Kidney (tissue), 14 donors: Measurements from ENCODE around the gene CCNL2. TPM values are rescaled to one million over a fixed set of nuclear protein-coding genes. Genes with fewer than 3 reads are reported as not detected.

ENCODE experiments used
- DNase-seq, 5 donors: peaks; one replicate each; pipeline ENCODE4 v3.0.0-alpha.2; 2013 to 2020
- FAIRE-seq: peaks from 2 replicates; lab custom pipeline; 2012; peaks lifted over from hg19 to GRCh38; lab: Jason Lieb, UNC
- H3K27ac ChIP-seq, 2 donors: one replicate each; pipeline ENCODE4 v1.7.0; 2013; ENCODE audit warnings: low read depth in 2 of 2, low read length in 2 of 2, inconsistent platforms in 1 of 2
- H3K27me3 ChIP-seq: one replicate; pipeline ENCODE4 v1.7.1; 2013; ENCODE audit warnings: low read length, inconsistent platforms; ENCODE audit not compliant: control insufficient read depth, insufficient read depth
- H3K36me3 ChIP-seq, 3 donors: one replicate each; pipeline versions ENCODE4 v1.7.0 to v1.7.1; 2013; ENCODE audit warnings: low read length in 3 of 3, control low read depth in 1 of 3, inconsistent platforms in 1 of 3; ENCODE audit not compliant: insufficient read depth in 3 of 3, control insufficient read depth in 2 of 3
- H3K4me1 ChIP-seq, 3 donors: one replicate each; pipeline versions ENCODE4 v1.7.0 to v1.7.1; 2013; ENCODE audit warnings: low read length in 3 of 3, inconsistent platforms in 1 of 3, low read depth in 1 of 3; ENCODE audit not compliant: control insufficient read depth in 2 of 3, insufficient read depth in 2 of 3
- H3K4me3 ChIP-seq, 3 donors: one replicate each; pipeline versions ENCODE4 v1.7.0 to v1.8.1; 2013; ENCODE audit warnings: low read length in 3 of 3, control low read depth in 1 of 3, inconsistent platforms in 1 of 3
- H3K9ac ChIP-seq, 3 donors: one replicate each; pipeline versions ENCODE4 v1.7.0 to v1.7.1; 2013; ENCODE audit warnings: low read length in 3 of 3, control low read depth in 1 of 3, inconsistent platforms in 1 of 3
- H3K9me3 ChIP-seq, 3 donors: one replicate each; pipeline versions ENCODE4 v1.7.0 to v1.7.1; 2013; ENCODE audit warnings: low read length in 3 of 3, control low read depth in 1 of 3, inconsistent platforms in 1 of 3; ENCODE audit not compliant: control insufficient read depth in 2 of 3, insufficient read depth in 1 of 3
- CTCF ChIP-seq: IDR thresholded peaks from 3 replicates; pipeline ENCODE4 v1.5.1; 2012; ENCODE audit warnings: mild to moderate bottlenecking, moderate library complexity, borderline replicate concordance; ENCODE audit not compliant: insufficient read depth; ENCODE audit errors: extremely low read depth
- intact Hi-C: fragments of 100-400 bp; cut with DNase I; formaldehyde crosslinking; loops from one replicate; pipeline ENCODE4 v1.11.1; 2022
- polyA plus RNA-seq: library from polyadenylated mRNA; stranded (reverse); fragments of 350-450 nt; fragmentation: Illumina TruSeq; extraction: RNeasy Lipid Tissue Mini Kit (QIAGEN cat#74804); gene quantifications from one replicate; pipeline ENCODE4 v1.2.3, GENCODE V29; 2014; ENCODE audit warnings: low read depth, low replicate concordance; ENCODE audit not compliant: insufficient read depth
- total RNA-seq: library from RNA; stranded (reverse); fragmentation: NEBNext Ultra II Directional; extraction: Animal tissue kit (Norgen Biotek cat#: 25700); gene quantifications from one replicate; pipeline ENCODE4 v1.2.1, GENCODE V29; 2021
- donor health status: control.
- donor health status: control.
- donor health status: control.
- donor health status: control.
- donor health status: control.
- donor health status: DM: yes; HTN: yes; CAD: no.
- donor health status: Normal renal cell carcinoma (clear cell type).

The CCNL2 gene
- total and polyA plus RNA-seq, 2 donors from 2014 or later, result 72.0 to 199 TPM

GRCh38 chr1:1400576-1401456, 1.7 kb upstream of the CCNL2 start:
- TF ChIP-seq CTCF, result no peak
- no peak overlapping the region for H3K27ac ChIP-seq
- DNase-seq, result no peak
- peaks cover 4 to 23% (median 13%) of the 10 kb centered on the region in 3 donors for H3K4me1 ChIP-seq
- peak overlapping the region; percentile 55 to 95 (median 89) for H3K4me3 ChIP-seq
- no peak for FAIRE-seq
- no peaks in the 10 kb centered on the region for H3K9me3 ChIP-seq
- peaks cover 13 to 40% (median 21%) of the 10 kb centered on the region in 3 donors for H3K36me3 ChIP-seq
- H3K27me3 ChIP-seq, result no peaks in the 10 kb centered on the region
- intact Hi-C loops, result no loop called here
- peak overlapping the region in 2 of 3 donors; percentile 77 to 93 for H3K9ac ChIP-seq

GRCh38 chr1:1399872-1400575, 889 bp upstream of the CCNL2 start:
- Histone ChIP-seq H3K4me3 (peak overlapping the region; percentile 55 to 95 (median 89)), H3K9ac (peak overlapping the region; percentile 57 to 93 (median 77)), H3K9me3 (no peaks in the 10 kb centered on the region), H3K27ac (peak overlapping the region; percentile 8 to 63), H3K27me3 (no peaks in the 10 kb centered on the region), H3K36me3 (peaks cover 10 to 41% (median 20%) of the 10 kb centered on the region in 3 donors), H3K4me1 (peaks cover 4 to 22% (median 13%) of the 10 kb centered on the region in 3 donors)
- intact Hi-C loops, result no loop called here
- TF ChIP-seq CTCF, result no peak
- DNase-seq (peak in 1 of 5 donors; percentile 30), FAIRE-seq (no peak)

GRCh38 chr1:1398677-1399186, 403 bp downstream of the CCNL2 start:
- Histone ChIP-seq H3K27ac (peak overlapping the region in 1 of 2 donors; percentile 63), H3K4me1 (peaks cover 4 to 22% (median 13%) of the 10 kb centered on the region in 3 donors), H3K4me3 (peak overlapping the region; percentile 86 to 95 (median 86)), H3K36me3 (peaks cover 10 to 42% (median 25%) of the 10 kb centered on the region in 3 donors), H3K27me3 (no peaks in the 10 kb centered on the region), H3K9me3 (no peaks in the 10 kb centered on the region), H3K9ac (peak overlapping the region; percentile 63 to 79 (median 75))
- DNase-seq, result no peak
- intact Hi-C loops, result no loop called here
- no peak for TF ChIP-seq CTCF
- no peak for FAIRE-seq
